Panc1 (cell line): Measurements from ENCODE around the gene SMARCA2. TPM values are rescaled to one million over a fixed set of nuclear protein-coding genes. Genes with fewer than 3 reads are reported as not detected.

Experiments
- ATAC-seq: fragments of 200-7000 bp; cut with Tn5 transposase; 2 replicates; pipeline ENCODE4 v1.9.1; 2020; ENCODE audit warnings: mild to moderate bottlenecking, moderate library complexity
- BruUV-seq: library from RNA; stranded (reverse); fragments of 400-500 nt; replicated peaks from 2 replicates; lab custom pipeline; 2021; lab: Mats Ljungman, UMichigan
- CTCF ChIA-PET: fragments of 300-600 bp; sonication (Branson Sonifier 250); formaldehyde crosslinking; loops from one replicate; lab custom pipeline; 2022; ENCODE audit warnings: antibody characterized with exemption; lab: Charles Lee
- POLR2A ChIA-PET: fragments of 300-600 bp; sonication (Branson Sonifier 250); formaldehyde crosslinking; loops from one replicate; lab custom pipeline; 2022; ENCODE audit warnings: antibody characterized with exemption; lab: Charles Lee
- DNase-seq: peaks from one replicate; pipeline ENCODE4 v3.0.0-alpha.2; 2010; ENCODE audit warnings: low read depth, low spot score
- H3K27ac ChIP-seq: 2 replicates; pipeline ENCODE4 v1.5.1; 2011; ENCODE audit warnings: mild to moderate bottlenecking, low read length, inconsistent platforms
- H3K27me3 ChIP-seq: fragments of 200-500 bp; sonication (Bioruptor generic); 2 replicates; pipeline ENCODE4 v1.6.0; 2014; ENCODE audit warnings: low read length, inconsistent platforms; ENCODE audit not compliant: control insufficient read depth, insufficient read depth
- H3K36me3 ChIP-seq: fragments of 200-500 bp; sonication (Bioruptor generic); 2 replicates; pipeline ENCODE4 v1.5.1; 2014; ENCODE audit warnings: inconsistent platforms, mild to moderate bottlenecking, low read length, moderate library complexity; ENCODE audit not compliant: control insufficient read depth, insufficient read depth
- H3K4me1 ChIP-seq: 2 replicates; pipeline ENCODE4 v1.5.1; 2011; ENCODE audit warnings: inconsistent platforms, mild to moderate bottlenecking, low read length, moderate library complexity; ENCODE audit not compliant: control insufficient read depth, insufficient read depth
- H3K4me3 ChIP-seq, 2 experiments: 2 replicates each; pipeline ENCODE4 v1.5.1; 2011 to 2012; ENCODE audit warnings: low read depth in 2 of 2, low read length in 2 of 2, mild to moderate bottlenecking in 2 of 2, inconsistent platforms in 1 of 2, moderate library complexity in 1 of 2
- H3K9me3 ChIP-seq: fragments of 200-500 bp; sonication (Bioruptor generic); 2 replicates; pipeline ENCODE4 v1.5.1; 2014; ENCODE audit warnings: low read depth, mild to moderate bottlenecking, inconsistent platforms, low read length, moderate library complexity; ENCODE audit not compliant: control insufficient read depth, insufficient read depth
- CTCF ChIP-seq: fragments of 450-650 bp; IDR thresholded peaks from 2 replicates; pipeline ENCODE4 v1.5.1; 2017; ENCODE audit warnings: mild to moderate bottlenecking
- POLR2AphosphoS5 ChIP-seq: IDR thresholded peaks from 2 replicates; pipeline ENCODE4 v1.6.1; 2012; ENCODE audit warnings: mild to moderate bottlenecking, low read depth, low read length, moderate library complexity
- REST ChIP-seq, 2 experiments: IDR thresholded peaks; 2 replicates each; pipeline ENCODE4 v1.6.1; 2011 to 2012; ENCODE audit warnings: low read depth in 2 of 2, control low read depth in 1 of 2, low read length in 1 of 2, mild to moderate bottlenecking in 1 of 2, moderate library complexity in 1 of 2; ENCODE audit not compliant: insufficient read depth in 1 of 2
- SIN3A ChIP-seq: IDR thresholded peaks from 2 replicates; pipeline ENCODE4 v1.6.1; 2012; ENCODE audit warnings: low read depth, mild to moderate bottlenecking, low read length, moderate library complexity, borderline replicate concordance; ENCODE audit not compliant: insufficient read depth
- TCF7L2 ChIP-seq: IDR thresholded peaks from 2 replicates; pipeline ENCODE4 v1.6.1; 2011; ENCODE audit warnings: mild to moderate bottlenecking, low read depth, low read length, inconsistent platforms
- in situ Hi-C: cut with HindIII; loops from 2 replicates; pipeline ENCODE4 v1.10.0; 2016; ENCODE audit warnings: low sequenced_read_pairs, low pct_unique_long_range_greater_than_20kb
- intact Hi-C: fragments of 100-400 bp; cut with micrococcal nuclease; formaldehyde crosslinking; loops from one replicate; pipeline ENCODE4 v1.10.0; 2022; ENCODE audit not compliant: unreplicated experiment
- total RNA-seq: library from RNA; stranded (reverse); gene quantifications from one replicate; pipeline ENCODE4 v1.2.1, GENCODE V29; 2021; ENCODE audit not compliant: unreplicated experiment

Gene SMARCA2
- total RNA-seq, 1 experiment from 2014 or later: 13.3 TPM

- no peaks in the 10 kb centered on the region for H3K9me3 ChIP-seq
- in situ Hi-C loops (no loop called here), intact Hi-C loops (no loop called here)
- H3K27me3 ChIP-seq: no peaks in the 10 kb centered on the region
- TF ChIP-seq SIN3A (no peak), CTCF (no peak), REST (IDR thresholded peaks at IDR 0.05; ENCODE audit: insufficient read depth in 1 of 2, low read depth in 2 of 2, low read length in 1 of 2) (no peak), POLR2AphosphoS5 (no peak), TCF7L2 (no peak)
- no peak overlapping the region for H3K4me3 ChIP-seq
- ChIA-PET POLR2A (no interaction called here), CTCF (no interaction called here)
- ATAC-seq (no peak), DNase-seq (no peak)
- BruUV-seq: no TSS peak
- H3K27ac ChIP-seq: no peak overlapping the region
- no peaks in the 10 kb centered on the region for H3K36me3 ChIP-seq
- H3K4me1 ChIP-seq: no peaks in the 10 kb centered on the region
These were observed 216.7 kb downstream of the SMARCA2 start for GRCh38 chr9:2231829-2232228.

GRCh38 chr9:2233274-2233673 lies 218.1 kb downstream of the SMARCA2 start:
- no peaks in the 10 kb centered on the region for H3K27me3 ChIP-seq
- ATAC-seq (no peak), DNase-seq (no peak)
- H3K9me3 ChIP-seq: no peaks in the 10 kb centered on the region
- H3K4me1 ChIP-seq: no peaks in the 10 kb centered on the region
- no peak overlapping the region for H3K4me3 ChIP-seq
- intact Hi-C loops: no loop called here
- POLR2A ChIA-PET: no interaction called here
- H3K36me3 ChIP-seq: no peaks in the 10 kb centered on the region
- BruUV-seq: no TSS peak
- CTCF ChIA-PET: no interaction called here
- in situ Hi-C loops: no loop called here
- H3K27ac ChIP-seq: no peak overlapping the region
- TF ChIP-seq CTCF (no peak), SIN3A (no peak), REST (IDR thresholded peaks at IDR 0.05; ENCODE audit: insufficient read depth in 1 of 2, low read depth in 2 of 2, low read length in 1 of 2) (no peak), TCF7L2 (no peak), POLR2AphosphoS5 (no peak)
